Motor neuron (in vitro differentiated cells): ENCODE data around the gene CTU2. TPM values are rescaled to one million over a fixed set of nuclear protein-coding genes. Genes with fewer than 3 reads are reported as not detected.

Source experiments
- ATAC-seq, 8 experiments: fragments of 200-7000 bp; cut with Tn5 transposase; replicated peaks in 6 of 8; 2 replicates each; pipeline ENCODE4 v1.8.0; 2021; ENCODE audit warnings: mild to moderate bottlenecking in 8 of 8, moderate library complexity in 8 of 8
- H3K27ac ChIP-seq, 2 donors: fragments of 250-450 bp; sonication (Bioruptor Pico); 2 replicates each; pipeline ENCODE4 v1.9.0; 2021; ENCODE audit warnings: antibody characterized with exemption in 2 of 2, mild to moderate bottlenecking in 2 of 2, moderate library complexity in 1 of 2
- H3K4me1 ChIP-seq, 2 donors: fragments of 250-450 bp; sonication (Bioruptor Pico); replicated peaks in 1 of 2; 2 replicates each; pipeline ENCODE4 v1.6.1; 2021; ENCODE audit warnings: antibody characterized with exemption in 2 of 2, mild to moderate bottlenecking in 2 of 2, moderate library complexity in 1 of 2
- H3K4me3 ChIP-seq, 5 donors: fragments of 250-450 bp; sonication (Bioruptor Pico); 2 replicates each; pipeline ENCODE4 v1.9.0; 2021; ENCODE audit warnings: antibody characterized with exemption in 5 of 5, mild to moderate bottlenecking in 5 of 5, moderate library complexity in 4 of 5
- WGBS, 10 experiments: fragments of 450-650 bp; shearing (Covaris generic); methylation state at CpG; one replicate each; pipeline ENCODE4 v1.0.0; 2022; 5-methylcytosine and 5-hydroxymethylcytosine counted together
- in situ Hi-C, 9 experiments: fragments of 400-800 bp; cut with MboI; loops; one replicate each; pipeline ENCODE4 v1.15.0; 2021; ENCODE audit warnings: low sequenced_read_pairs in 9 of 9, low pct_unique_long_range_greater_than_20kb in 2 of 9; ENCODE audit not compliant: unreplicated experiment in 9 of 9
- total RNA-seq, 8 experiments: library from RNA; unstranded; fragments of 300-600 nt; gene quantifications; 2 replicates each; pipeline versions ENCODE4 v1.2.3 to v1.2.4, GENCODE V29; 2022

Gene CTU2
- total RNA-seq, 8 experiments from 2014 or later = 10.5 to 24.1 (median 17.1) TPM

GRCh38 chr16:88741368-88741767 lies 35.1 kb downstream of the CTU2 start:
- H3K4me1 ChIP-seq = peaks cover 9 to 40% of the 10 kb centered on the region in 2 donors
- no peak for ATAC-seq
- in situ Hi-C loops = loop anchor here in 2 of 9 experiments (25.0 kb wide), 2 partner anchors 421 to 471 kb away; partner anchors contain the start of genes CDH15 (in 1 of the 2), SLC22A31 (in 1 of the 2) and ZNF778 (in 1 of the 2)
- WGBS, 10 experiments = 0 to 75% (median 73%) methylated on average over 1 to 3 of the region's 17 CpGs; no CpG with 5 or more reads in 7 of the 10 experiments
- no peak overlapping the region for H3K27ac ChIP-seq
- no peak overlapping the region for H3K4me3 ChIP-seq

GRCh38 chr16:88742896-88743605 lies 36.7 kb downstream of the CTU2 start:
- in situ Hi-C loops = loop anchor here in 2 of 9 experiments (25.0 kb wide), 2 partner anchors 419 to 469 kb away; partner anchors contain the start of genes CDH15 (in 1 of the 2), SLC22A31 (in 1 of the 2) and ZNF778 (in 1 of the 2)
- no peak for ATAC-seq
- H3K27ac ChIP-seq = peak overlapping the region in 1 of 2 donors; percentile 15
- WGBS, 10 experiments = 80 to 100% (median 89%) methylated on average over 1 to 3 of the region's 19 CpGs; no CpG with 5 or more reads in 6 of the 10 experiments
- H3K4me1 ChIP-seq = peaks cover 7 to 34% of the 10 kb centered on the region in 2 donors
- no peak overlapping the region for H3K4me3 ChIP-seq

- H3K27ac ChIP-seq = peak overlapping the region in 1 of 2 donors; percentile 12
- H3K4me1 ChIP-seq = peaks cover 7 to 34% of the 10 kb centered on the region in 2 donors
- 7 to 95% (median 41%) methylated on average over 2 to 5 of the region's 32 CpGs; no CpG with 5 or more reads in 6 of the 10 experiments for whole genome bisulfite sequencing, 10 experiments
- ATAC-seq = peak; percentile 47 to 86 (median 58)
- H3K4me3 ChIP-seq = no peak overlapping the region
- in situ Hi-C loops = loop anchor here in 2 of 9 experiments (25.0 kb wide), 2 partner anchors 418 to 468 kb away; partner anchors contain the start of genes CDH15 (in 1 of the 2), SLC22A31 (in 1 of the 2) and ZNF778 (in 1 of the 2)
These were observed 37.6 kb downstream of the CTU2 start for GRCh38 chr16:88743693-88744576.

GRCh38 chr16:88744577-88745521 lies 38.5 kb downstream of the CTU2 start:
- Histone ChIP-seq H3K4me3 (no peak overlapping the region), H3K27ac (peak overlapping the region in 1 of 2 donors; percentile 41), H3K4me1 (peaks cover 7 to 31% of the 10 kb centered on the region in 2 donors)
- in situ Hi-C loops = loop anchor here in 2 of 9 experiments (25.0 kb wide), 2 partner anchors 417 to 467 kb away; partner anchors contain the start of genes CDH15 (in 1 of the 2), SLC22A31 (in 1 of the 2) and ZNF778 (in 1 of the 2)
- WGBS, 10 experiments = 67 to 100% (median 77%) methylated on average over 1 to 5 of the region's 39 CpGs; no CpG with 5 or more reads in 5 of the 10 experiments
- peak; percentile 5 to 74 (median 59) for ATAC-seq

GRCh38 chr16:88746506-88746905 lies 40.2 kb downstream of the CTU2 start:
- H3K4me1 ChIP-seq = peaks cover 7 to 30% of the 10 kb centered on the region in 2 donors
- H3K27ac ChIP-seq = no peak overlapping the region
- 0 to 100% (median 75%) methylated on average over 1 to 9 of the region's 17 CpGs; no CpG with 5 or more reads in 6 of the 10 experiments for WGBS, 10 experiments
- ATAC-seq = peak in 3 of 8 experiments; percentile 34 to 74 (median 55)
- in situ Hi-C loops = loop anchor here in 2 of 9 experiments (25.0 kb wide), 2 partner anchors 416 to 466 kb away; partner anchors contain the start of genes CDH15 (in 1 of the 2), SLC22A31 (in 1 of the 2) and ZNF778 (in 1 of the 2)
- H3K4me3 ChIP-seq = no peak overlapping the region

GRCh38 chr16:88747588-88748301 lies 41.4 kb downstream of the CTU2 start:
- H3K4me1 ChIP-seq = peaks cover 7 to 25% of the 10 kb centered on the region in 2 donors
- peak in 1 of 8 experiments; percentile 11 for ATAC-seq
- no peak overlapping the region for H3K27ac ChIP-seq
- in situ Hi-C loops = loop anchor here in 2 of 9 experiments (25.0 kb wide), 2 partner anchors 415 to 465 kb away; partner anchors contain the start of genes CDH15 (in 1 of the 2), SLC22A31 (in 1 of the 2) and ZNF778 (in 1 of the 2)
- no peak overlapping the region for H3K4me3 ChIP-seq
- 20 to 93% (median 82%) methylated on average over 1 to 11 of the region's 26 CpGs; no CpG with 5 or more reads in 3 of the 10 experiments for WGBS, 10 experiments

- no peak for ATAC-seq
- Histone ChIP-seq H3K27ac (no peak overlapping the region), H3K4me1 (peaks cover 7 to 25% of the 10 kb centered on the region in 2 donors), H3K4me3 (no peak overlapping the region)
- 40 to 100% (median 70%) methylated on average over 1 to 3 of the region's 12 CpGs; no CpG with 5 or more reads in 7 of the 10 experiments for WGBS, 10 experiments
- in situ Hi-C loops = loop anchor here in 2 of 9 experiments (25.0 kb wide), 2 partner anchors 414 to 464 kb away; partner anchors contain the start of genes CDH15 (in 1 of the 2), SLC22A31 (in 1 of the 2) and ZNF778 (in 1 of the 2)
These were observed 42.1 kb downstream of the CTU2 start for GRCh38 chr16:88748364-88748763.

- WGBS, 10 experiments = 93 to 96% methylated on average over 3 to 5 of the region's 26 CpGs; no CpG with 5 or more reads in 8 of the 10 experiments
- Histone ChIP-seq H3K27ac (no peak overlapping the region), H3K4me3 (no peak overlapping the region), H3K4me1 (peaks cover 4 to 18% of the 10 kb centered on the region in 2 donors)
- ATAC-seq = no peak
- in situ Hi-C loops = loop anchor here in 2 of 9 experiments (25.0 kb wide), 2 partner anchors 413 to 463 kb away; partner anchors contain the start of genes CDH15 (in 1 of the 2), SLC22A31 (in 1 of the 2) and ZNF778 (in 1 of the 2)
These were observed 43.1 kb downstream of the CTU2 start for GRCh38 chr16:88749358-88749757.

GRCh38 chr16:88750854-88751253 lies 44.6 kb downstream of the CTU2 start:
- WGBS, 10 experiments = 93% methylated on average over 3 of the region's 12 CpGs; no CpG with 5 or more reads in 9 of the 10 experiments
- in situ Hi-C loops = no loop called here
- peaks cover 0 to 18% of the 10 kb centered on the region in 2 donors for H3K4me1 ChIP-seq
- no peak overlapping the region for H3K4me3 ChIP-seq
- ATAC-seq = no peak
- no peak overlapping the region for H3K27ac ChIP-seq

GRCh38 chr16:88752386-88753002 lies 46.2 kb downstream of the CTU2 start:
- WGBS, 10 experiments = 89 to 100% (median 100%) methylated on average over 3 to 7 of the region's 16 CpGs; no CpG with 5 or more reads in 6 of the 10 experiments
- Histone ChIP-seq H3K27ac (no peak overlapping the region), H3K4me1 (peaks cover 0 to 16% of the 10 kb centered on the region in 2 donors), H3K4me3 (no peak overlapping the region)
- in situ Hi-C loops = no loop called here
- ATAC-seq = no peak
